K562 (cell line): ENCODE measurements around the gene KDM2B. TPM values are rescaled to one million over a fixed set of nuclear protein-coding genes. Genes with fewer than 3 reads are reported as not detected.

Experiments
- ATAC-seq: fragments of 200-7000 bp; cut with Tn5 transposase; 3 replicates; pipeline ENCODE4 v1.9.1; 2020; ENCODE audit warnings: moderate library complexity
- BruUV-seq: library from RNA; stranded (reverse); fragments of 400-500 nt; replicated peaks from 2 replicates; lab custom pipeline; 2021; lab: Mats Ljungman, UMichigan
- CTCF ChIA-PET: fragments of 300-600 bp; formaldehyde crosslinking; extraction: SDS; loops from one replicate; lab custom pipeline; 2021; ENCODE audit warnings: low intra/inter-chr PET ratio; lab: Yijun Ruan, JAX
- POLR2A ChIA-PET: fragments of 300-600, 350-650 bp; sonication (Branson Sonifier 250); formaldehyde crosslinking; extraction: SDS; loops from one replicate; lab custom pipeline; 2021; ENCODE audit warnings: antibody characterized with exemption, inconsistent platforms; lab: Yijun Ruan, JAX
- DNase-seq, 4 experiments: peaks; one replicate each; pipeline versions ENCODE4 v3.0.0 to v3.0.0-alpha.2; 2011 to 2018; ENCODE audit warnings: low spot score in 3 of 4, mixed read lengths in 3 of 4; ENCODE audit errors: extremely low read depth in 1 of 4
- FAIRE-seq: peaks from 2 replicates; lab custom pipeline; 2011; peaks lifted over from hg19 to GRCh38; lab: Jason Lieb, UNC
- H2AFZ ChIP-seq: 2 replicates; pipeline ENCODE4 v1.6.0; 2011; ENCODE audit warnings: low read depth, low read length, control low read depth, inconsistent platforms
- H3K27ac ChIP-seq: fragments of 200-600 bp; 3 replicates; pipeline ENCODE4 v1.8.0; 2011; ENCODE audit warnings: low read depth, mild to moderate bottlenecking, control low read depth, inconsistent platforms, low read length, moderate library complexity, mixed read lengths; ENCODE audit errors: extremely low read depth
- H3K27me3 ChIP-seq, 2 experiments: fragments of 300-600 bp in 1 of 2; 2 replicates in 1 of 2; 3 replicates in 1 of 2; pipeline versions ENCODE4 v1.6.0 to v1.8.0; 2011; ENCODE audit warnings: inconsistent platforms in 2 of 2, low read length in 2 of 2, mild to moderate bottlenecking in 1 of 2, mixed read lengths in 1 of 2, moderate library complexity in 1 of 2; ENCODE audit not compliant: control insufficient read depth in 2 of 2, insufficient read depth in 2 of 2
- H3K36me3 ChIP-seq: fragments of 300-600 bp; 3 replicates; pipeline ENCODE4 v1.8.0; 2011; ENCODE audit warnings: mild to moderate bottlenecking, low read length, inconsistent platforms; ENCODE audit not compliant: control insufficient read depth, insufficient read depth
- H3K4me1 ChIP-seq, 2 experiments: fragments of 200-600 bp in 1 of 2; replicated peaks in 1 of 2; 2 replicates in 1 of 2; 3 replicates in 1 of 2; pipeline versions ENCODE4 v1.5.1 to v1.8.0; 2011; ENCODE audit warnings: inconsistent platforms in 2 of 2, low read length in 2 of 2, mild to moderate bottlenecking in 1 of 2, mixed read lengths in 1 of 2, moderate library complexity in 1 of 2; ENCODE audit not compliant: control insufficient read depth in 2 of 2, insufficient read depth in 2 of 2
- H3K4me2 ChIP-seq: 2 replicates; pipeline ENCODE4 v1.6.1; 2011; ENCODE audit warnings: low read length, control low read depth, inconsistent platforms, mixed read lengths; ENCODE audit not compliant: insufficient read depth
- H3K4me3 ChIP-seq: fragments of 200-600 bp; sonication (generic), shearing (Covaris generic); 2 replicates; pipeline ENCODE4 v1.5.1; 2016; ENCODE audit warnings: control low read depth, inconsistent platforms
- H3K79me2 ChIP-seq: fragments of 200-600 bp; 3 replicates; pipeline ENCODE4 v1.8.0; 2011; ENCODE audit warnings: low read length, inconsistent platforms; ENCODE audit not compliant: control insufficient read depth, insufficient read depth
- H3K9ac ChIP-seq, 2 experiments: 2 replicates each; pipeline versions ENCODE4 v1.6.0 to v1.6.1; 2011; ENCODE audit warnings: low read depth in 2 of 2, low read length in 2 of 2, control low read depth in 1 of 2, inconsistent platforms in 1 of 2, mild to moderate bottlenecking in 1 of 2, mixed read lengths in 1 of 2; ENCODE audit not compliant: insufficient read depth in 1 of 2
- H3K9me1 ChIP-seq: one replicate; pipeline ENCODE4 v1.6.0; 2011; ENCODE audit warnings: inconsistent platforms, mild to moderate bottlenecking, low read length, moderate library complexity; ENCODE audit not compliant: control insufficient read depth, insufficient read depth
- H3K9me3 ChIP-seq: replicated peaks from 2 replicates; pipeline ENCODE4 v1.5.1; 2011; ENCODE audit warnings: low read depth, low read length, inconsistent platforms; ENCODE audit not compliant: control insufficient read depth, insufficient read depth
- H4K20me1 ChIP-seq: replicated peaks from 2 replicates; pipeline ENCODE4 v1.6.1; 2011; ENCODE audit warnings: low read length, inconsistent platforms, mixed read lengths; ENCODE audit not compliant: control insufficient read depth, insufficient read depth
- HES1 ChIP-seq: fragments of 450-650 bp; IDR thresholded peaks from 2 replicates; pipeline ENCODE4 v1.6.1; 2016; ENCODE audit warnings: low read depth, mild to moderate bottlenecking, moderate library complexity
- KDM5B ChIP-seq: fragments of 200-600 bp; sonication (generic); IDR thresholded peaks from 2 replicates; pipeline ENCODE4 v1.6.1; 2012; ENCODE audit warnings: low read depth, mild to moderate bottlenecking, moderate library complexity, low read length, control low read depth, inconsistent platforms; ENCODE audit not compliant: insufficient replicate concordance
- PRPF4 ChIP-seq: fragments of 200-400 bp; formaldehyde crosslinking; IDR thresholded peaks from one replicate; pipeline ENCODE4 v1.6.1; 2017; ENCODE audit warnings: low read length, low read depth, mild to moderate bottlenecking; ENCODE audit not compliant: insufficient read depth, poor library complexity, severe bottlenecking
- TCF7 ChIP-seq: sonication (generic); IDR thresholded peaks from 2 replicates; pipeline ENCODE4 v1.6.1; 2016; ENCODE audit warnings: antibody characterized with exemption, borderline replicate concordance
- ZBTB34 ChIP-seq: fragments of 250-450 bp; sonication (Bioruptor Pico); IDR thresholded peaks from 2 replicates; pipeline ENCODE4 v1.8.0; 2021; ENCODE audit warnings: mild to moderate bottlenecking, moderate library complexity
- ZSCAN29 ChIP-seq: fragments of 450-650 bp; IDR thresholded peaks from 2 replicates; pipeline ENCODE4 v1.6.1; 2017
- WGBS: fragments of 100-300 bp; shearing (Covaris generic); methylation state at CpG from one replicate; pipeline ENCODE4 v1.1.6; 2016; ENCODE audit warnings: low coverage, mixed read lengths; ENCODE audit not compliant: insufficient coverage; ENCODE audit errors: missing lambda C conversion rate; 5-methylcytosine and 5-hydroxymethylcytosine counted together
- in situ Hi-C: fragments of 300-500 bp; cut with MboI; formaldehyde crosslinking; loops from 4 replicates; pipeline ENCODE4 v1.15.0; 2018; ENCODE audit warnings: inconsistent platforms, mixed read lengths
- intact Hi-C: fragments of 100-400 bp; cut with micrococcal nuclease; formaldehyde crosslinking; loops from 2 replicates; pipeline ENCODE4 v1.14.2; 2022
- polyA plus RNA-seq, 8 experiments: library from polyadenylated mRNA; depleted of rRNA in 4 of 8; stranded (reverse) in 5 of 8; unstranded in 3 of 8; fragments of >200 nt; fragmentation: Nextera tagmentation in 2 of 8; fragmentation: Illumina TruSeq in 1 of 8; extraction: Ambion mirVana in 2 of 8; extraction: Trizol in 1 of 8; gene quantifications; 2 replicates each; pipeline versions ENCODE4 v1.2.1 to v1.2.3, GENCODE V29; 2011 to 2014; ENCODE audit warnings: inconsistent platforms in 1 of 8, missing spikeins in 1 of 8
- total RNA-seq, 7 experiments: library from RNA; depleted of rRNA in 6 of 7; stranded (reverse); fragments of >200 nt in 6 of 7; fragmentation: Illumina TruSeq in 2 of 7; extraction: Trizol in 2 of 7; gene quantifications; 2 replicates each; pipeline versions ENCODE4 v1.2.1 to v1.2.3, GENCODE V29; 2011 to 2021; ENCODE audit warnings: low replicate concordance in 1 of 7

The KDM2B gene
- total and polyA plus RNA-seq, 9 of the 15 experiments (the other 6 are each of a cell fraction or from before 2014, with no cell fraction given) = 7.4 to 50.5 (median 22.5) TPM

GRCh38 chr12:121613462-121613861 is 32.6 kb upstream of the KDM2B start (continued):
- TF ChIP-seq ZBTB34 (no peak), ZSCAN29 (no peak), TCF7 (no peak)

GRCh38 chr12:121611306-121611705 is 30.5 kb upstream of the KDM2B start:
- Histone ChIP-seq H3K9me1 (no peaks in the 10 kb centered on the region), H3K27ac (no peak overlapping the region; the same call in 2 of the 3 replicates), H3K4me3 (no peak overlapping the region), H3K9ac (0 out of 4 replicates have a peak overlapping the region, but pooled peaks of 1 of the 2 experiments have one; percentile 54), H3K9me3 (no peaks in the 10 kb centered on the region), H4K20me1 (no peaks in the 10 kb centered on the region), H3K4me2 (no peak overlapping the region), H3K36me3 (no peaks in the 10 kb centered on the region), H2AFZ (peak overlapping the region; percentile 67; the same call in 1 of the 2 replicates), H3K27me3 (no peaks in the 10 kb centered on the region; a peak in 1 of 5 replicates), H3K4me1 (peaks cover 0 to 6% of the 10 kb centered on the region in 2 experiments; a peak in 2 of 5 replicates), H3K79me2 (no peaks in the 10 kb centered on the region)
- 67% methylated on average over 2 of the region's 2 CpGs for WGBS
- no TSS peak for BruUV-seq
- no peak for FAIRE-seq
- TF ChIP-seq HES1 (no peak), ZSCAN29 (no peak), KDM5B (no peak), PRPF4 (no peak)
- in situ Hi-C loops (no loop called here), intact Hi-C loops (no loop called here)
- CTCF ChIA-PET = no interaction called here
- POLR2A ChIA-PET = interaction anchor here (0.8 to 2.4 kb wide), 4 partner anchors 9 to 32 kb away, joined by 3 to 5 read pairs (median 4); partner anchors contain the start of gene ORAI1
- DNase-seq = peak in 3 of 4 experiments; percentile 65 to 84 (median 79)
- peak; percentile 94 for ATAC-seq
